ENCODE measurements around the gene EFNA5.

EFNA5 gene

DNA sequence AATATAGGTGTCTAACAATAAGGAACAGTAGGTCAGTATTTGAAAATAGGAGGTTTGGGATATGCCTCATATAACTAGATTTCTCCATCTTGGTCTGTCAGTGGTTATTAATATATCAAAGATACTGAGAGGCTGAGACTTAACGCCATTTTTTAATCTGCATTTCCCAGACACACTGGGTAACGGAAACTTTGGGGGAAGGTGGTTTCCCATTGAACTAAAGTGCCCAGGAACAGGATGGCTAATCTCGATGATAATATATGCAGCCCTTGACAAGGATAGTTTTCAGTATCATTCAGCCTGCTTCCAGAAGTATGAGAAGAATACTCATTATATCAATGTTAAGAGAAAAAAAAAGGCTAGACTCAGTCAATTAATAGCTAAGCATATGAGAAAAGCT, 30.7 kb downstream of the EFNA5 start:
- TF ChIP-seq ZFX (IDR thresholded peaks at IDR 0.05; ENCODE audit: borderline replicate concordance), result no peak
- no peak for TF ChIP-seq CTCF (IDR thresholded peaks at IDR 0.05)
- no peak overlapping the region for H3K27ac ChIP-seq

DNA sequence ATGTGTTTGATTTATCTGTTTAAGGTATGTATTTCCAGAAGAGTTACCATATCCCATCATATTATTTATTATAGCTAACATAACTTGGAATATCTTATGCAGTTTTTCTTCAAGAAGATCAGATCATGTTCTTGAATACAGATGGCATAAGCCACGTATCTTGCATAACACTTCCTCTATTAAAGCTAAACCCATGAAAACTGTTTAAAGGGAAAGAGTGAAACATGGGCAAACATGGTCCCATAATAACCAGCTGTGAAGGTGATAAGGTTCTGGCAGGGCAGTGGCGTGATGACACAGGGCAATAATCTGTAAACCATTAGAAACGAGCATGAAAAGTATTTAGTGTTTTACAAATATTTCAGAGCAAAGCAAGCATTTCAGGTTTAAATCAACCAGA, 34.2 kb downstream of the EFNA5 start:
- no peak overlapping the region for H3K27ac ChIP-seq
- TF ChIP-seq CTCF (IDR thresholded peaks at IDR 0.05) (no peak), ZFX (IDR thresholded peaks at IDR 0.05; ENCODE audit: borderline replicate concordance) (no peak)

DNA sequence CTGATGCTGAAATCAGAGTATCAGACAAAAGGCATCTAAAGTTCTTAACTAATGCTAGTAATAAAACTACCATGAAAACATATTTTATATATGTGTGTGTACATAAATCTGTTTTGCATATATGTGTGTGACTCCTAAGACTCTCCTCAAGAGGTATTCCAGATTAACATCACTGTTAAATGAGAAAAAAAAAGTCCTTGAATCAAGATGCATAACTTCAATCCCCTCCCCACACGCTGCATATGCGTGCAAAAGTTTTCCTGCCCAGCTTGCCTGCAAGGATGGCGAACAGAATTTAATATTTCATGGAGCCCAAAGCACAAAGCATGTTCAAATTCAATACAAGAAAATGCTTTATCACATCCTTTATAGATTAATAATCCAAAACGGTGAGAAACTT, 34.7 kb downstream of the EFNA5 start:
- TF ChIP-seq ZFX (IDR thresholded peaks at IDR 0.05; ENCODE audit: borderline replicate concordance), result no peak
- H3K27ac ChIP-seq, result no peak overlapping the region

DNA sequence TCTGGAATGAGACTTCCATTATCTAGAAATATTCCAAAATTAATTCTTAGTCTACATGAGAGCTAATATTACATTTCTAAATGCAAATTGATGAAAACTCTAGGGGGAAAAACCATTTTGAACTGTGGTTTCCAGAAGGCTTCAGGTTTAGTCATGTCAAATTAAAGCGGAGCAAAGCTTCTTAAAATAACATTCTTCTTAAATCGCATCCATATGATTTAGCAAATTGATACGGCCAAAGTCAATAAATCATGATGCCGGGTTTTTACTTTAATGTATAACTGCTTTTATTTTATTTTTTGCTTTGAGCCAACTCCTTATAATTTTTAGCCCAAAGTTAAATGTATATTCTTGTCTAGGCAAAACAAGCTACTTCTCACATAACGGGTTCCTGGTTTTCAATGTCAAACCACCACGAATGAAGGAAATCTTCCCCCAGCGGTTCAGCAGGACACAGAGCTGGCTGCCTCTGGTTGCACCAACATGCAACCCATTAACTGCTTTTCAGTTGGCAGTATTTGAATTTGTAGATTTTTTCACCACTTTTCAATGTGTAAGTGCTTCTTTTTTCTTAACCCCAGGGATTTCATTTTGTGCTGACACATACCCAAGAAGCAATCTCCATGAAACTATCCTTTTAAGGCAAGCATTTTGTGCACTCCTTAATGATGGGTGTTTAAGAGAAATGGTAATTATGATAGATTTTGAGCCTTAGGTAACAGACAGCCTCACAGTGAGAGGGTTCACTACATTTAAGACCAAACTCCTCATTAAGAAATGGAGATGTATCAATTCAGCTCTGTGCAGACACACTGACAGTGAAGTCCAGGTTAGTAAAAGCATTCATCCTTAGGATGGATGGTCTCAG, 35.5 kb downstream of the EFNA5 start:
- no peak overlapping the region for H3K27ac ChIP-seq
- TF ChIP-seq ZFX (IDR thresholded peaks at IDR 0.05; ENCODE audit: borderline replicate concordance) (no peak), CTCF (IDR thresholded peaks at IDR 0.05) (no peak)

DNA sequence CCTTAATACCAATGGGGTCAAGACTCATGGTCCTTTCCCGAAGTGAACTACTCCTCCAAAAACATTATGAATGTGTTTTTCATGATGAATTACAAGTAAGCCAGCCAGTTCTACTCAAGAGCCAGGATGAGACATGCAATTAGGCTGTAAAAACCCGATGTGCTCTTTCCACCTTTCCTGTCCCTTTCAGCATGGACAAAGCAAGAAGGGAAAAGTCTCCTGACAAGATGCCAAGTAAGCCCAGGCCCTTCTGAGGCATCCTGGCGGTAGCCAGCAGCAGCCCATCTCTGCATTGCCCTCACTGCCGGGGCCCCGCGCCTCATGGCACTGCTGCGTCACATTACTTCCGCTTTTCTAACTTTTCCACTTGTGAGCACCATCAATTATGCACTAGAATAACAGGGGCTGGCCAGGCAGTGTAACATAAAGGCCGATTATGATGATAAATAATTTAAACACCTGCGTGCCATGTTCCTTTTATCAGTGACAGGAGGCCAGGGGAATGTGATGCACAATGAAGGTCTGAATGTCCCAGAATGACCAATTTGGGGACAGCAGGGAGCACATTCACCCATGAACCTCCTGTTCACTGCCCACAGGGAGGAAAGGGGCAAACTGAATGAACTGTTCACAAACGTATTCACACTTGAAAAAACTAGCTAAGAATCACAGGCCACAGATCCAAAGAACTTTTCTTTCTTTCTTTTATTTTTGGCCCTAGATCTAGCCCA, 37.4 kb downstream of the EFNA5 start:
- TF ChIP-seq ZFX (IDR thresholded peaks at IDR 0.05; ENCODE audit: borderline replicate concordance) (no peak), CTCF (IDR thresholded peaks at IDR 0.05) (no peak)
- no peak overlapping the region for H3K27ac ChIP-seq

DNA sequence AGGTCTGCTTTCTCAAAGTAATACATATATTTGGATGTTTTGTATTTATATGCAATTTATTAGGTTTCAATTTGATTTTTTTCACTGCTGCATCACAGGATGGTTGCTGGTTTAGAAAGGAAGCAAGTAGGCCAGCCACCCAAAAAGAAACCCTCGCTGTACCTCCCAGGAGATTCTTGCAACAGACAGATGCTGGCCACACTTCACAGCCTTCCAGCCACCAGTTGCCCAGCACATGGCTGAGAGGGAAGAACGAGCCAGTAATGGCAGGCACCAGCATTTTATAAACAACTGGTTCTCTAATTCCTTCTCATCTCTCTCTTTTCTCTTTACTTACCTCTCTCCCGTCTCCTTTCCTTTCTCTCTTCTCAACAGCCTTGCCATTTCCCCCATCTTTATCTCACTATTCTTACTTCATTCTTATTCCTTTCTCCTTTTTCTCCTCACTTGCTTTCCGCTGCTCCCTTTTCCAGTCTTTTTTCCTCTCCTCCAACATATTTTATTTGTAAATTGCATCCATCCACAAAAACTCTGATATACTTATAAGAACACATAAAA, 38.9 kb downstream of the EFNA5 start:
- TF ChIP-seq ZFX (IDR thresholded peaks at IDR 0.05; ENCODE audit: borderline replicate concordance) (no peak), CTCF (IDR thresholded peaks at IDR 0.05) (no peak)

GRCh38 chr5:107630184-107630583, 40.6 kb downstream of the EFNA5 start:
- TF ChIP-seq ZFX (IDR thresholded peaks at IDR 0.05; ENCODE audit: borderline replicate concordance) (no peak), CTCF (IDR thresholded peaks at IDR 0.05) (no peak)
- H3K27ac ChIP-seq, result peak overlapping the region; percentile 67

More for the DNA sequence above, 38.9 kb downstream of the EFNA5 start:
- H3K27ac ChIP-seq, result no peak overlapping the region

All from 22Rv1 (cell line).